ENCODE results near the gene SORCS2.
A peak's percentile ranks its signal among the peaks of the same experiment; 100 is the strongest.

SORCS2 gene

DNA sequence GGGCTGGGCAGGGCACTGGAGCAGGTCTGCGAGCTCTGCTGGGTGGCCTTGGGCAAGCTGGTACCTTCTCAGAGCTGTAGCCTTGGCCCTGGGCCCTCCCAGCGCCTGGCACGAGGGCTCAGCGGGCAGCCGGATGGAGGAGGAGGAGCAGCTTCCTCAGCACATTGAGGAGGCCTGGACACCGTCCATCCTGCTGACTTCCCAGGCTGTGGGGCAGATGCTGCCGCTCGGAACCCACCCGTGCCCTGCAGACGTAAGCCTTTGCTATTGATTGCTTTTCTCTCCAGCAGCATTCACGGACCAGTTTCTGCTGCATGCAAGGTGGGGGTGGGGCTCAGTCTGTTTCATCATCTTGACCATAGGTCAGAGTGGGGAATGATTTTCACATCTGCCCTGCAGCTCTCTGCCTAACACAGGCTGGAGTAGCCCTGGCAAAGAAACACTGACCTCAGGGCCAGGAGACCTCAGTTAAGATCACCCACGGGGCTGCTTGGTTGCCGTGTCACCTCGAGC lies 323.1 kb downstream of the SORCS2 start:
- H2AFZ ChIP-seq (ENCODE audit: low read depth, low read length), result no peak overlapping the region
- H3K79me1 ChIP-seq (replicated peaks; ENCODE audit: low read length, poor library complexity, severe bottlenecking), result no peaks in the 10 kb centered on the region
- H3K9me3 ChIP-seq (ENCODE audit: control insufficient read depth, low read length), result no peaks in the 10 kb centered on the region
- H3K14ac ChIP-seq (ENCODE audit: low read length in 2 of 2), result peak overlapping the region in 1 of 2 experiments; percentile 9
- no peak overlapping the region for H2BK5ac ChIP-seq (ENCODE audit: low read depth, low read length, poor library complexity, severe bottlenecking)
- H3K4me1 ChIP-seq (ENCODE audit: control insufficient read depth, insufficient read depth, low read depth, low read length), result peaks cover 32% of the 10 kb centered on the region
- 81% methylated on average over 14 of the region's 14 CpGs for WGBS
- peak overlapping the region; percentile 21 to 41 for H2BK12ac ChIP-seq (ENCODE audit: low read length in 2 of 2)
- H3K9ac ChIP-seq (ENCODE audit: low read length), result no peak overlapping the region
- no peak overlapping the region for H3K4ac ChIP-seq (ENCODE audit: low read depth in 1 of 2, low read length in 2 of 2)
- H4K91ac ChIP-seq (ENCODE audit: low read length), result peak overlapping the region; percentile 43
- peaks cover 35 to 39% of the 10 kb centered on the region in 2 experiments for H3K27me3 ChIP-seq (ENCODE audit: control insufficient read depth in 1 of 2, insufficient read depth in 1 of 2, low read length in 2 of 2)
- peak; percentile 16 for DNase-seq
- no peak overlapping the region for H2BK15ac ChIP-seq (ENCODE audit: low read depth, poor library complexity, severe bottlenecking)
- H3K36me3 ChIP-seq (ENCODE audit: control insufficient read depth in 1 of 2, insufficient read depth in 2 of 2, low read depth in 1 of 2, low read length in 2 of 2), result peaks cover 0 to 2% of the 10 kb centered on the region in 2 experiments
- H3K18ac ChIP-seq (ENCODE audit: low read depth in 1 of 2, low read length in 2 of 2), result no peak overlapping the region
- no peak overlapping the region for H4K8ac ChIP-seq (ENCODE audit: low read length)
- H3K4me3 ChIP-seq (ENCODE audit: insufficient read depth in 1 of 2, low read depth in 1 of 2, low read length in 2 of 2), result no peak overlapping the region
- H2AK5ac ChIP-seq (ENCODE audit: low read length, severe bottlenecking), result no peak overlapping the region
- H3K4me2 ChIP-seq (ENCODE audit: low read length, poor library complexity, severe bottlenecking), result no peak overlapping the region
- H3K27ac ChIP-seq (ENCODE audit: low read length, poor library complexity, severe bottlenecking), result no peak overlapping the region
- no peak overlapping the region for H2BK120ac ChIP-seq (ENCODE audit: low read depth, low read length)
- no peak overlapping the region for H3K23ac ChIP-seq (ENCODE audit: low read length in 2 of 2)

DNA sequence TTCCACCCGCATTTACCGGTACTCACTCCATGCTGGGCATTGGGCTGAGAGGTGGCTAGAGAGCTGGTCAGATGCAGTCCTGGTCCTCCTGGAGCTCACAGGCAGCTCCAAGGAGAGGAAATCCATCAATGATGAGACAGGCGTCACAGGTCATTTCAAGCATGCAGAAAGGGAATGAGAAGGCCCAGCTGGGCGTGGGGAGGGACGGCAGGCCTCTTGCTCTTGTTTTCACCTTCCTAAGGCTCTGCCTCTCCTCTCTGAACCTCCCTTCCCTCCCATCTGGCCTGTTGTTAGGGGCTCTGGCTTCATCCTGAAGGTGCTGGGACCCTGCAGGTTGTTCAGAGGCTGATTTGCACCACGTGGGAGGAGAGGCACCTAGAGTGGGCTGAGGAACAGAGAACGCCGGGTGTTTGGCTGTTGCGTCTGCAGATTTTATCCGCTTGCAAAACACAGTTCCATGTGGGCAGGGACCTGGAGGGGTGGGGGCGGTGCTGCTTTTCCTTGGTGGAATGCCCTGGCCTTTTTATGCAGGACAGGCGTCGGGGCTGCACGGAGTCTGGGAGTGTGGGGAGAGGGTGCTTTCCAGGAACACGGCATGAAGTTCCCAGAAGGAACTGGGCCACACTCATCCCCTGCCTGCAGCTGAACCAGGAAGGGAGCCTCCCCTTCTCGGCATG lies 323.9 kb downstream of the SORCS2 start:
- H2BK120ac ChIP-seq (ENCODE audit: low read depth, low read length), result peak overlapping the region; percentile 77
- no peak overlapping the region for H4K8ac ChIP-seq (ENCODE audit: low read length)
- H2BK15ac ChIP-seq (ENCODE audit: low read depth, poor library complexity, severe bottlenecking), result no peak overlapping the region
- no peak overlapping the region for H3K4ac ChIP-seq (ENCODE audit: low read depth in 1 of 2, low read length in 2 of 2)
- H2AK5ac ChIP-seq (ENCODE audit: low read length, severe bottlenecking), result no peak overlapping the region
- no peak overlapping the region for H2BK12ac ChIP-seq (ENCODE audit: low read length in 2 of 2)
- no peak overlapping the region for H3K4me2 ChIP-seq (ENCODE audit: low read length, poor library complexity, severe bottlenecking)
- no peak overlapping the region for H2AFZ ChIP-seq (ENCODE audit: low read depth, low read length)
- H3K27me3 ChIP-seq (ENCODE audit: control insufficient read depth in 1 of 2, insufficient read depth in 1 of 2, low read length in 2 of 2), result peaks cover 40 to 47% of the 10 kb centered on the region in 2 experiments
- no peaks in the 10 kb centered on the region for H3K9me3 ChIP-seq (ENCODE audit: control insufficient read depth, low read length)
- DNase-seq, result no peak
- peaks cover 32% of the 10 kb centered on the region for H3K4me1 ChIP-seq (ENCODE audit: control insufficient read depth, insufficient read depth, low read depth, low read length)
- no peak overlapping the region for H2BK5ac ChIP-seq (ENCODE audit: low read depth, low read length, poor library complexity, severe bottlenecking)
- no peak overlapping the region for H3K9ac ChIP-seq (ENCODE audit: low read length)
- H3K27ac ChIP-seq (ENCODE audit: low read length, poor library complexity, severe bottlenecking), result no peak overlapping the region
- H3K23ac ChIP-seq (ENCODE audit: low read length in 2 of 2), result no peak overlapping the region
- H3K18ac ChIP-seq (ENCODE audit: low read depth in 1 of 2, low read length in 2 of 2), result no peak overlapping the region
- no peak overlapping the region for H4K91ac ChIP-seq (ENCODE audit: low read length)
- peak overlapping the region in 1 of 2 experiments; percentile 24 for H3K14ac ChIP-seq (ENCODE audit: low read length in 2 of 2)
- 76% methylated on average over 16 of the region's 16 CpGs for WGBS
- H3K79me1 ChIP-seq (replicated peaks; ENCODE audit: low read length, poor library complexity, severe bottlenecking), result no peaks in the 10 kb centered on the region
- peaks cover 0 to 2% of the 10 kb centered on the region in 2 experiments for H3K36me3 ChIP-seq (ENCODE audit: control insufficient read depth in 1 of 2, insufficient read depth in 2 of 2, low read depth in 1 of 2, low read length in 2 of 2)
- H3K4me3 ChIP-seq (ENCODE audit: insufficient read depth in 1 of 2, low read depth in 1 of 2, low read length in 2 of 2), result no peak overlapping the region

DNA sequence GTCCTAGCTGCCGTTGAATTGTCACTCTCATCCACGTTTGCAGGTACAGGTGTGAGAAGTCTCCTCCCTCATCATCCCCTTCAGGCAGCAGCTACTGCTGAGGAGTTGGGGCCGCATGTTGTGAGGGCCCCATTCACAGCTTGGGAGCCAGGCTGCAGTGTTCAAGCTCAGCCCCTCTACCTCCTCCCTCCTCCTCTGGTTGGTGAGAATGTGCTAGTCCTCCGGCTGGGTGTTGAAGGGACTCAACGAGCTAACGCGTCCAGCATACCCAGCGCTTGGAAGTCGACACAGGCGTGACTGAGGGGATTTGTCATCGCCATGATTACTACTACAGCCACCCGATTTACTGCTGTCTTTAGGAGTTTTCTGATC lies 324.4 kb downstream of the SORCS2 start:
- H3K27me3 ChIP-seq (ENCODE audit: control insufficient read depth in 1 of 2, insufficient read depth in 1 of 2, low read length in 2 of 2), result peaks cover 40 to 49% of the 10 kb centered on the region in 2 experiments
- no peak overlapping the region for H2AFZ ChIP-seq (ENCODE audit: low read depth, low read length)
- DNase-seq, result no peak
- H4K91ac ChIP-seq (ENCODE audit: low read length), result no peak overlapping the region
- no peak overlapping the region for H2BK12ac ChIP-seq (ENCODE audit: low read length in 2 of 2)
- peak overlapping the region in 1 of 2 experiments; percentile 24 for H3K14ac ChIP-seq (ENCODE audit: low read length in 2 of 2)
- peaks cover 30% of the 10 kb centered on the region for H3K4me1 ChIP-seq (ENCODE audit: control insufficient read depth, insufficient read depth, low read depth, low read length)
- H4K8ac ChIP-seq (ENCODE audit: low read length), result no peak overlapping the region
- H2BK15ac ChIP-seq (ENCODE audit: low read depth, poor library complexity, severe bottlenecking), result no peak overlapping the region
- H3K36me3 ChIP-seq (ENCODE audit: control insufficient read depth in 1 of 2, insufficient read depth in 2 of 2, low read depth in 1 of 2, low read length in 2 of 2), result peaks cover 0 to 2% of the 10 kb centered on the region in 2 experiments
- WGBS, result 67% methylated on average over 10 of the region's 12 CpGs
- peak overlapping the region in 1 of 2 experiments; percentile 17 for H3K4ac ChIP-seq (ENCODE audit: low read depth in 1 of 2, low read length in 2 of 2)
- H3K9me3 ChIP-seq (ENCODE audit: control insufficient read depth, low read length), result no peaks in the 10 kb centered on the region
- no peak overlapping the region for H3K4me2 ChIP-seq (ENCODE audit: low read length, poor library complexity, severe bottlenecking)
- H3K4me3 ChIP-seq (ENCODE audit: insufficient read depth in 1 of 2, low read depth in 1 of 2, low read length in 2 of 2), result no peak overlapping the region
- no peak overlapping the region for H2AK5ac ChIP-seq (ENCODE audit: low read length, severe bottlenecking)
- H2BK120ac ChIP-seq (ENCODE audit: low read depth, low read length), result no peak overlapping the region
- no peak overlapping the region for H3K18ac ChIP-seq (ENCODE audit: low read depth in 1 of 2, low read length in 2 of 2)
- H2BK5ac ChIP-seq (ENCODE audit: low read depth, low read length, poor library complexity, severe bottlenecking), result no peak overlapping the region
- H3K27ac ChIP-seq (ENCODE audit: low read length, poor library complexity, severe bottlenecking), result no peak overlapping the region
- H3K9ac ChIP-seq (ENCODE audit: low read length), result no peak overlapping the region
- H3K23ac ChIP-seq (ENCODE audit: low read length in 2 of 2), result no peak overlapping the region
- no peaks in the 10 kb centered on the region for H3K79me1 ChIP-seq (replicated peaks; ENCODE audit: low read length, poor library complexity, severe bottlenecking)

DNA sequence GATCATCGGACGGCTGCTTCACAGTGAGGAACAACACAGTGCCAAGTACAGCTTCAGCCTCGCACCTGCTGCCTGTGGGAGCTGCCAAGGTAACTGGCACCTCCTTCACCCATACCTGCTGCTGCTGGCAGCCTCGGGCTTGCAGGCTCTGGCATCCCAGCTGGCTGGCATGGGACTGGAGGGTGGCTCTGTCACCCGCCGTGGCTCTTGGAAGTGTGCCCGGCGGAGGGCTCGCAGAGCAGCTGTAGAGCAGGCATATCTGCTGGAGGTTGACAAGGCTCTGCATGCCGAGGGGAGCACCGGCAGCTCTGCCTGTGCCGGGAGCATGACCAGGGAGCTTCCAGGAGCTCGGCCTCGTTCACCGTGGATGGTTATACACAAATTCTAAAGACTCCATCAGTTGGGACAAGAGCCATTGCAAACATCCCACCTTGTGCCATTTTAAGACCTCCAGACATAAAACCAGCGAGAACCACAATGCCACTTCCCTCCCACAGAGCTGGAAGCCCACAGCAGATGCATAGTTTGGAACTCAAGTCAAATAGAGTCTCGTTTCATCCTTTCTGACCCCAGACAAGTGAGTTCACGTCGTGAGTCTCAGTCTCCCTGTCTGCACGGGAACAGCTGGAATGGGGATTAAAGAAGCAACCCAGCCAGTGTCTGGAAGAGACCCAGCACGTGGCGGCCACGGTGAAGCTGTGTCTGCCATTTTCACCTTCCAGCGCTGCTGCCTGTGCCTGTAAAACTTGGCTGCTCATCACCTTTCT lies 326.7 kb downstream of the SORCS2 start:
- no peak overlapping the region for H2BK15ac ChIP-seq (ENCODE audit: low read depth, poor library complexity, severe bottlenecking)
- no peak overlapping the region for H3K23ac ChIP-seq (ENCODE audit: low read length in 2 of 2)
- H2BK5ac ChIP-seq (ENCODE audit: low read depth, low read length, poor library complexity, severe bottlenecking), result no peak overlapping the region
- no peak for DNase-seq
- no peak overlapping the region for H3K4me2 ChIP-seq (ENCODE audit: low read length, poor library complexity, severe bottlenecking)
- H3K18ac ChIP-seq (ENCODE audit: low read depth in 1 of 2, low read length in 2 of 2), result no peak overlapping the region
- no peak overlapping the region for H2AK5ac ChIP-seq (ENCODE audit: low read length, severe bottlenecking)
- H3K36me3 ChIP-seq (ENCODE audit: control insufficient read depth in 1 of 2, insufficient read depth in 2 of 2, low read depth in 1 of 2, low read length in 2 of 2), result peaks cover 0 to 2% of the 10 kb centered on the region in 2 experiments
- H4K91ac ChIP-seq (ENCODE audit: low read length), result no peak overlapping the region
- no peak overlapping the region for H3K27ac ChIP-seq (ENCODE audit: low read length, poor library complexity, severe bottlenecking)
- peaks cover 59 to 64% of the 10 kb centered on the region in 2 experiments for H3K27me3 ChIP-seq (ENCODE audit: control insufficient read depth in 1 of 2, insufficient read depth in 1 of 2, low read length in 2 of 2)
- no peak overlapping the region for H3K4me3 ChIP-seq (ENCODE audit: insufficient read depth in 1 of 2, low read depth in 1 of 2, low read length in 2 of 2)
- 93% methylated on average over 24 of the region's 24 CpGs for WGBS
- H2BK120ac ChIP-seq (ENCODE audit: low read depth, low read length), result no peak overlapping the region
- H3K79me1 ChIP-seq (replicated peaks; ENCODE audit: low read length, poor library complexity, severe bottlenecking), result no peaks in the 10 kb centered on the region
- H4K8ac ChIP-seq (ENCODE audit: low read length), result no peak overlapping the region
- no peak overlapping the region for H3K4ac ChIP-seq (ENCODE audit: low read depth in 1 of 2, low read length in 2 of 2)
- no peaks in the 10 kb centered on the region for H3K9me3 ChIP-seq (ENCODE audit: control insufficient read depth, low read length)
- peaks cover 20% of the 10 kb centered on the region for H3K4me1 ChIP-seq (ENCODE audit: control insufficient read depth, insufficient read depth, low read depth, low read length)
- H3K9ac ChIP-seq (ENCODE audit: low read length), result no peak overlapping the region
- no peak overlapping the region for H2BK12ac ChIP-seq (ENCODE audit: low read length in 2 of 2)
- H2AFZ ChIP-seq (ENCODE audit: low read depth, low read length), result no peak overlapping the region
- H3K14ac ChIP-seq (ENCODE audit: low read length in 2 of 2), result no peak overlapping the region

Measured in mesenchymal stem cell (in vitro differentiated cells and primary cell).